ENCODE data around the gene MECP2.

The MECP2 gene

DNA sequence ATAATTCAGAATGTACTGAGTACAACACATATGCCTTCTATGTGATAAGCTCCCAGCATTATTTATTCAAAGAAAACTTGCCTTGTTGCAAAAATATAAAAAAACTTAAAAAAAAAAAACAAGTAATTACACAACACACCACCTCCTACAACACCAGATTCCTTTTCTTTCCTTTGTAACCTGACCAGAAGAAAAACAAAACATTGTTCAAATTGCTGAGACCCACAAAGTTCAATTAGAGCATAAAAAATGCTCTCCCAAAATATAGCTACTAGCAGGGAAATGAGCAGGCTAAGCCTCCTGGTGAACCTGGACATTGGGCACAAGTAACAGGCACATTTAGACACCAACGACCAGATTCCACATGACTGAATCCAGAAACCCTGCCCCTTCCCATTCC lies 38.3 kb downstream of the MECP2 start:
- no peak for DNase-seq

GRCh38 chrX:154058214-154058997 lies 39.1 kb downstream of the MECP2 start:
- DNase-seq: no peak

GRCh38 chrX:154057791-154058190 lies 39.7 kb downstream of the MECP2 start:
- no peak for DNase-seq

GRCh38 chrX:154056770-154057241 lies 40.7 kb downstream of the MECP2 start:
- no peak for DNase-seq

DNA sequence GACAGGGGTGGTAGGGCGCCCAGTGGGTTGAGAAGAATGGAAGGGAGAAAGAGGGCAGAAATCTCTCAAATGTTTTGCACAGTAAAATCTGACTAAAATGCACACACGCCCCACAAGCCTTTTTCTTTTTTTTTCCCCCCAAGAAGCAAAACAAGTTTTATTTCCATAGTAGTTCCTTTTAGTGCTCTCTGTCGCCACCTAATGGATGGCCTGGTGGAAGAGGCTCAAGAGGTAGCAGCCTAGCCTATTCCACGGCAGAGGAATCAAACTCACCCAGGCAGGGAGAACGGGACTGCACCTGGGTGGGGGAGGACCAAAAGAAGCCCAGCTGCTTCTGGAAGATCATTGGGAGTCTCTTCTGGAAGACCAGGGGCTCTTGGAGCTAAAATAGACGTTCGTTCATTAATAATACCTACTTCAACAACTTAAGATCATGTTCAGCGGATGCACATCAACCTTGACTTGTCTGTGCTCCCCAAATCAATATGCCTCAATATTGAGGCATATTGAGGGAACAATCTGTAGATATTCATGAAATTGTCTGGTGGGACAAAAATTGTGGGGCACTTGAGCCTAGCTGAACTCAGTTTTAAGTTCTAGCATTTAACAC lies 46.2 kb downstream of the MECP2 start:
- DNase-seq: peak; percentile 60

DNA sequence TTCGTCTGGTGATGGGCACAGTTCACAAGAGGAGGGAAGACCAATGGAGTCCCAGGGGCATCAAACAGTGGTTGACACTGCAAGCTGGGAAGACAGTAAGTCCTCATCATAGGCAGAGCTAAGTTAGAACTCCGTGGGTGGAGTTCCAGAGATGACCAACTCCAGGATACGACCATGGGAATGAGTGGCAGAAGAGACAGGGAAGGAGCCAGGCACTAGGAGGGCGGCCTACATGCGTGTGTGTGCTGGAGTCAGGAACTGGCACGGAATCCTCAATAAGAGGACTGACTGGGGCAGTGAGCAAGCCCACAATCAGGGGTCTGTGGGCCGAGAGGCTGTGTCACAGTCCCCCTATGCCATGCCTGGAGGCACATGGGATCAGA lies 47.4 kb downstream of the MECP2 start:
- no peak for DNase-seq

GRCh38 chrX:154049209-154050112 lies 48.1 kb downstream of the MECP2 start:
- no peak for DNase-seq

DNA sequence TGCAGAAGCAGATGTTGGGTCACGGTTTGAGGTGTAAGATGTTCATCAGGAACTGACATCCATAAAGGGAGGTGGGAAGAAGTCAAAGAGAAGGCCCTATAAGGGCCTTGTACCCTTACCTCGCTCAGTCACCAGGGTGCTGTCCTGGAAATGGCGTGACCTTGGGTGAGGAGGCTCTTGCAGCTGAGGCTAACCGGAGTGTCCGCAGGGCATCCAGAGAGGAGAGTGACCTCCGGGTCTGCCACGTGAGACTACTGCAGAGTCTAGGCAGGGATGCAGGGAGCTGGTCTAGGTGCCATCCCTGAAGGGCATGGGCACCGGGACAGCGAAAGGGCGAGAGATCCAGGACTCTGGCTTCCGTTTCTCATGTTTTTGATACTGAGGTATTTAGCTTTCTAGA lies 49.1 kb downstream of the MECP2 start:
- DNase-seq: no peak

DNA sequence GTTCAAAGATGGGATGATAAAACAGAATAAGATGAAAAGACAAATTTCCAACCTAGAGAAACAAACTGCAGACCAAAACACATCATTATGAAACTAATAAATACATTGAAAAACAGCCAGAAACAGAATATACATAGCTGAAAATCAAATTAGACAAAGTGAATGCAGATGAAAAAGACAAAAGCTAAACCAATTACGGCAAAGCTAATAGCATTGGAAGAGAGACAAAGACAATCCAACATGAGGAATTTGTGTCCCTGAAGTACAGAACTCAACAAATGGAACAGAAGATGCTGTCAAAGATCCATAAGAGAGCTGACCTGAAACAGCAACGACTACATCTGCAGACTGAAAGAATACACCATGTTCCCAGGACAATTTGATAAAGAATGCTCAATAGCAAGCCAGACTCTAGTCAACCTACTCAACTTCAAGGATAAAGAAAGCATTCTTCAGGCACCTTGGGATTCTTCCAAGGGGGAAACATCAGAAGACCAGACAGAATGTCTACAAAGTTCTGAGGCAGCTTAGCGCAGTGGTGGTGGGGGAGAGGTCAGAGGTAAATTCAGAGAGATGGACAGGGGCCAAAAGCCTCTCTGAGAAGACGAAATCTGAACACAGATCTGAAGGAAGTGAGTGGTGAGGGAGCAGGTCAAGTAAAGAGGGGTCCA lies 50.4 kb downstream of the MECP2 start:
- no peak for DNase-seq

DNA sequence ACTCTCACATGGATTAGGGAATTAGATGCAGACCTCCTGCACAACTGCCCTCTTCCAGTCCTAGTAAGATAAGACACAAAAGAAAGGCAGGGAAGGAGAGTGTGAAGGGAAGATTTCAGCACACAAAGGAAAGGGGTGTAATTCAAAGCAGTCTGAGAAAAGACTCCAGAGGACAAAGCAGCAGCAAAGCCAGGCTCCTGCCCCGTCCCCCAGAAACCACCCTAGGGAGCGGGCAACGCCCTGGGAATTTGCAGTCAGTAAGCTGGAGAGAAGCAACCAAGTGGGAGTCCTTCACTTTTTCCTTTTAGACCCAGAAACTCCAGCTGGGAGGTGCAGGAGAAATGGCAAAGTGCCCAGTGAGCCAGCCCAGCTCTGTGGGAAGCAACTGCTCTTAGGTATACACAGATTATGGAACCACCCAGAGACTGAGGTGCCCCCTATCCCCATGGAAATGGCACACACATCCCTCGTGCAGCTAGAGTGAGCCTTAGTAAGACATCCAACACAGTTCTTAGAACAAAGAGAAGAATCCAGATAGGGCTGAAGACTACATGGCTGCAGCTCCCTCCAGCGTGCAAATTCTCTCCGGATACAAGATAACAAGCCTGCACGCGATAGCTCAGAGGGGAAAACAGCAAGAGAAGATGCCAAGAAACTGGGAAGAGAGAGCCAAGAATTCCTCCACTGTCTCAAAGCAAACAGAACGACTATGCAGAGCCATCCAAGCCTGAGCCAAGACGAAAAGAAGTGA lies 51.3 kb downstream of the MECP2 start:
- no peak for DNase-seq

- DNase-seq: no peak
These were observed 53.4 kb downstream of the MECP2 start for GRCh38 chrX:154044091-154044490.

GRCh38 chrX:154043003-154043763 lies 54.3 kb downstream of the MECP2 start:
- DNase-seq: no peak

- no peak for DNase-seq
These were observed 56.7 kb downstream of the MECP2 start for GRCh38 chrX:154040863-154041262.

DNA sequence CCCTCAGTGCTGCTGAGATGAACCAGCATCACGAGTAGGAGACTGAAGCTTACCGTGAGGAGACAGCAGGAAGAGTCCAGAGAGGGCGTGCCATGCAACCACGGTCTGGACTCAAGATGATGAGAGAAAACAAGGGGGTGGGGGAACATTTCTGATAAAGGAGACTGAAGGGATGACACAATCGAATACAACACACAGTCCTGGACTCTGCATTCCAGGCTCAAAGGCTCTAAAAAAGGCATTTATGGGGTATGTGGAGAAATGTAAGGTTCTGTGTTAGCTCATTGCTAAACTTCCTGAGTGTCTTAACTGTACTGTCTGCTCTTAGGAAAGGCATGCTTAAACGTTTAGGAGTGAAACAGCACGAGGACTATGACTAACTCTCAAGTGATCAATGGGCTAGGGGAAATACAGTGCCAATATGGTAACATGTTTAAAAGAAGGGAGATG lies 57.2 kb downstream of the MECP2 start:
- no peak for DNase-seq

DNA sequence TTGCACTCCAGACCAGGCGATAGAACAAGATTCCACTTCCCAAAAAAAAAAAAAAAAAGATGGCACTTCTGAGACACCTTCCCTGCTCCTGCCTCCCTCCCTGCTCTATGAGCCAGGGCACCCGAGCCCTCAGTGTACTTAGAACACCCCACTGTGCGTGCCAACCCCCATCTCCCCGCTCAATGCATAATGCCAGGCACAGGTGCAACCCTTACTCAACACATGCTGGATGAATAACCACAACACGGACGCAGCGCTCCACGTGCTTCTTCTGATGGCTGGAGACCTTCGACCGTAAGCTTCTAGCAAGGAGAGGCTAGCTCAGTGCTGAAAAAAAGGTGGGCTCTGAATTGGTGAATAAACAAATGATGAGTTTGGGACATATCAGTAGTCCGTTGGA lies 57.9 kb downstream of the MECP2 start:
- DNase-seq: no peak

GRCh38 chrX:154038656-154039055 lies 58.9 kb downstream of the MECP2 start:
- no peak for DNase-seq

GRCh38 chrX:154037754-154038153 lies 59.8 kb downstream of the MECP2 start:
- DNase-seq: no peak

DNA sequence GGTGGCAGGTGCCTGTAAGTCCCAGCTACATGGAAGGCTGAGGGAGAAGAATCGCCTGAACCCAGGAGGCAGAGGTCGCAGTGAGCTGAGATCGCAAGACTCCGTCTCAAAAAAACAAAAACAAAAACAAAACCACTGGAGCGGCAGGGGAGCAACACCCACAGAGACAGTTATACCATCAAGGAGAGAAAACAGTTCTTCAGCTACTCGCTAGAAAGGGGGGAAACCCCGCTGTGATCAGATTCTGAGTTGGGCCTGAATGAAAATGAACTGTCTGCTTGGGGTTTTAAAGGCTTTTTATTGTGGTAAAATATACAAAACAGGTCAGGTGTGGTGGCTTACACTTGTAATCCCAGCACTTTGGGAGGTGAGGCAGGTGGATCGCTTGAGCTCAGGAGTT lies 61.0 kb downstream of the MECP2 start:
- no peak for DNase-seq

GRCh38 chrX:154033848-154034247 lies 63.7 kb downstream of the MECP2 start:
- DNase-seq: no peak

DNA sequence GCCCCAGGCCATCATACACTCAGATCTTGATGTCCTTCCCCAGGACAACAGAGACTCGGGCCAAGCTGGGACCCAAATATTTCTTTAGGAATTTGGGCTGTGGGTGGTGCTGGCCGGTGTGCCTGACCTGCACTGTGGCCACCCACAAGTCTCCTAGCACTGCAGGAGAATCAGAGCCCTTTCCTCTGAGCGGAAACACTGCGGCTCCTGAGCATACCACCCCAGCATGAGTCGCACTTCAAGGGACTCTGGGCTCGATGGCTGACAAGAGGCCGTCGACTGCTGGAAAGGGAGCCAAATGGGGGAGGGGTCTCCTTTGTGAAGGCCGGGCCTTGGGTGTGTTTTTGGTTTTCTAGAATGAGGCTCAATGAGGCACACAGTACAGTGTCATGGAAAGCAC lies 64.9 kb downstream of the MECP2 start:
- no peak for DNase-seq

GRCh38 chrX:154032160-154032559 lies 65.4 kb downstream of the MECP2 start:
- no peak for DNase-seq
